Gastrocnemius medialis (tissue), 4 donors: Measurements from ENCODE around the gene KRTAP4-1. TPM values are rescaled to one million over a fixed set of nuclear protein-coding genes. Genes with fewer than 3 reads are reported as not detected.
"Not testable (repeated sequence)": the region's sequence is repeated elsewhere in the genome, so short reads cannot be mapped to it uniquely, and the experiment has no call there.

ENCODE experiments used
- ATAC-seq, 2 donors: fragments of 150-250 bp; one replicate each; pipeline ENCODE4 v1.9.1; 2016
- DNase-seq, 2 donors: peaks; one replicate each; pipeline ENCODE4 v3.0.0-alpha.2; 2019
- H3K27ac ChIP-seq, 4 donors: fragments of 200-600 bp; sonication (generic); 1 replicate in 1 of 4; 2 replicates in 3 of 4; pipeline ENCODE4 v1.5.1; 2016 to 2018; ENCODE audit warnings: mild to moderate bottlenecking in 2 of 4, moderate library complexity in 1 of 4
- H3K27me3 ChIP-seq, 3 donors: fragments of 200-600 bp; sonication (generic) in 2 of 3; 1 replicate in 1 of 3; 2 replicates in 2 of 3; pipeline versions ENCODE4 v1.5.1 to v1.6.0; 2016 to 2019; ENCODE audit warnings: mild to moderate bottlenecking in 1 of 3, moderate library complexity in 1 of 3
- H3K36me3 ChIP-seq, 2 donors: fragments of 200-600 bp; sonication (generic) in 1 of 2; one replicate each; pipeline ENCODE4 v1.5.1; 2017 to 2018
- H3K4me1 ChIP-seq, 2 donors: fragments of 200-600 bp; sonication (generic) in 1 of 2; one replicate each; pipeline ENCODE4 v1.5.1; 2016 to 2017; ENCODE audit warnings: mild to moderate bottlenecking in 2 of 2
- H3K4me3 ChIP-seq, 4 donors: fragments of 200-600 bp; sonication (generic) in 3 of 4; 1 replicate in 1 of 4; 2 replicates in 3 of 4; pipeline ENCODE4 v1.5.1; 2016 to 2019; ENCODE audit warnings: mild to moderate bottlenecking in 2 of 4
- H3K9me3 ChIP-seq, 3 donors: fragments of 200-600 bp; sonication (generic) in 2 of 3; 1 replicate in 1 of 3; 2 replicates in 2 of 3; pipeline ENCODE4 v1.5.1; 2016 to 2019
- CTCF ChIP-seq, 5 experiments: fragments of 450-650 bp in 3 of 5; fragments of 200-600 bp in 2 of 5; sonication (generic) in 2 of 5; IDR thresholded peaks in 4 of 5; conservative IDR thresholded peaks in 1 of 5; 1 replicate in 4 of 5; 2 replicates in 1 of 5; pipeline ENCODE4 v1.5.1; 2016 to 2019; ENCODE audit warnings: antibody characterized with exemption in 5 of 5, mild to moderate bottlenecking in 3 of 5, moderate library complexity in 3 of 5
- POLR2A ChIP-seq, 2 donors: fragments of 450-650 bp; IDR thresholded peaks; one replicate each; pipeline ENCODE4 v1.6.1; 2017; ENCODE audit warnings: antibody characterized with exemption in 2 of 2, mild to moderate bottlenecking in 2 of 2, moderate library complexity in 2 of 2
- in situ Hi-C, 4 donors: fragments of 200-750 bp; cut with MboI; loops; one replicate each; pipeline versions ENCODE4 v1.15.0 to v1.8.0; 2017; ENCODE audit warnings: low sequenced_read_pairs in 4 of 4
- intact Hi-C: fragments of 100-400 bp; cut with DNase I; formaldehyde crosslinking; loops from one replicate; pipeline ENCODE4 v1.15.1; 2023; ENCODE audit warnings: low total_unique reads
- total RNA-seq, 4 donors: library from RNA; depleted of rRNA; stranded (reverse); fragments of >200 nt; gene quantifications; one replicate each; pipeline versions ENCODE4 v1.1.0 to v1.2.3, GENCODE V29; 2016

KRTAP4-1 gene
- total RNA-seq, 4 donors from 2014 or later: not detected

DNA sequence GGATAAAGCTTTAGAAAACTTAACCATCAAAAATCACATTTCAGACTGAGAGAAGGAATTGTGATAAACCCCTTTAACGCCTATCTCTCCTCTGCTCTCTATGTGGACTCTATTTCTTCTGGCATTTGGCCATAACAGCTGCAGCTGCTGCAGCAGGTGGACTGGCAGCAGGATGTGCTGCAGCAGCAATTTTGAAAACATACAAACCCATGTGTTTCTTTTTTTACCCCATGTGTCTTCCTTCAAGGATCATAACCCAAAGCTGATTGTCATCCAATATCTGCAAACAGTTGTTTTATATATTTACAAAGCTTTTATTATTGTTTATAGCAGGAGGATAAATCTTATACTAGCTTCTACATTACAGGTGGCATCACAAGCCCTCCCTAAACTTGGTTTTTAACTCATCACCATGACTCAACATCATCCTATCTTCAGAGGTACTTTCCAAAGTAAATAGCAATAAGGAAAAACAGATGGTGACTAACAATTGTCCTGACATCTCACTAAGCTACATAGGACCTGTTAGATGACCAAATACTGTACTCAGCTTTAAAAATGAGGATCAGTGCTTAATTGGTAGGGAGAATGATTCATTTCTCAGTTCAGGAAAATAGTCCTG, 27.2 kb upstream of the KRTAP4-1 start:
- TF ChIP-seq POLR2A (IDR thresholded peaks at IDR 0.05) (no peak), CTCF (IDR thresholded peaks at IDR 0.05 in 4 of 5, conservative IDR thresholded peaks at IDR 0.05 in 1 of 5) (no peak)
- Histone ChIP-seq H3K36me3 (no peaks in the 10 kb centered on the region), H3K4me3 (no peak overlapping the region), H3K27me3 (peaks cover 0 to 5% (median 4%) of the 10 kb centered on the region in 3 donors), H3K27ac (no peak overlapping the region), H3K4me1 (no peaks in the 10 kb centered on the region), H3K9me3 (no peaks in the 10 kb centered on the region)
- ATAC-seq (no peak), DNase-seq (no peak)
- in situ Hi-C loops: no loop called here
- intact Hi-C loops: no loop called here

DNA sequence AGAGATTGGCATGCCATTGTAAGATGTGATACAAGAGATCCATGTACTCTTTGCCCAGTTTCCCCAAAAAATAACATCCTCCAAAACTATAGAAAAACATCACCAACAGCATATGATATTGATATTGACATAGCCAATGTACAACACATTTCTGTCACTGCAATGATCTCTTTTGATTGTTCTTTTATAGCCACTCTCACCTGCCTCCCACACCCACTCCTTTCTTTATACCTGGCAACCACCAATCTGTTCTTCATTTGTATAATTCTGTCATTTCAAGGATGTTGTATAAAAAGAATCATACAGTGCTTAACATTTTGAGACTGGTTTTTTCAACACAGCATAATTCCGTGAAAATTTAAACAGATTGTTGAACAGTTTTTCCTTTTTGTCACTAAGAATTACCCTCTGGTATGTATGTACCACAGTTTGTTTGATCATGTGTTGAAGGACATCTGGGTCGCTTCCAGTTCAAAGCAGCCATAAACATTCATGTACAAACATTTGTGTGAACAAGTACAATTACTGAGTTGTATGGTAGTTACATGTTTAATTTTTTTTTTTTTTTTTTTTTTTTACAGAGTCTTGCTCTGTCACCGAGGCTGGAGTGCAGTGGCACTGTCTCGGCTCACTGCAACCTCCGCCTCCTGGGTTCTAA, 14.8 kb upstream of the KRTAP4-1 start:
- H3K27ac ChIP-seq: no peak overlapping the region
- no peak overlapping the region for H3K4me3 ChIP-seq
- H3K36me3 ChIP-seq: no peaks in the 10 kb centered on the region
- H3K27me3 ChIP-seq: no peaks in the 10 kb centered on the region
- H3K4me1 ChIP-seq: no peaks in the 10 kb centered on the region
- in situ Hi-C loops: loop anchor here in 1 of 4 donors (25.0 kb wide), 1 partner anchor 112 kb away; the partner anchor contains the start of genes KRTAP4-7 and KRTAP4-8
- DNase-seq (no peak), ATAC-seq (no peak)
- no peaks in the 10 kb centered on the region for H3K9me3 ChIP-seq
- TF ChIP-seq CTCF (IDR thresholded peaks at IDR 0.05 in 4 of 5, conservative IDR thresholded peaks at IDR 0.05 in 1 of 5) (no peak), POLR2A (IDR thresholded peaks at IDR 0.05) (no peak)
- intact Hi-C loops: no loop called here

GRCh38 chr17:41196068-41196467, 11.4 kb upstream of the KRTAP4-1 start:
- intact Hi-C loops: no loop called here

DNA sequence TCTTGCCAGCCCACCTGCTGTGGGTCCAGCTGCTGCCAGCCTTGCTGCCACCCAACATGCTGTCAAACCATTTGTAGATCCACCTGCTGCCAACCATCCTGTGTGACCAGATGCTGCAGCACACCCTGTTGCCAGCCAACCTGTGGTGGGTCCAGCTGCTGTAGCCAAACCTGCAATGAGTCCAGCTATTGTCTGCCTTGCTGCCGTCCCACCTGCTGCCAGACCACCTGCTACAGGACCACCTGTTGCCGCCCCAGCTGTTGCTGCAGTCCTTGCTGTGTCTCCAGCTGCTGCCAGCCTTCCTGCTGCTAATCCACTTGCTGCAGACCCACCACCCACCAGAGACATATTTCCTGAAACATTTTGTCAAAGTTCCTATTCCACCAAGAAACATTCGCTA, 5.6 kb upstream of the KRTAP4-1 start:
- peaks cover 0 to 4% (median 0%) of the 10 kb centered on the region in 3 donors for H3K27me3 ChIP-seq

More at GRCh38 chr17:41196068-41196467, 11.4 kb upstream of the KRTAP4-1 start:
- in situ Hi-C loops: loop anchor here in 1 of 4 donors (25.0 kb wide), 1 partner anchor 109 kb away; the partner anchor contains the start of genes KRTAP4-7 and KRTAP4-8
- TF ChIP-seq CTCF (IDR thresholded peaks at IDR 0.05 in 4 of 5, conservative IDR thresholded peaks at IDR 0.05 in 1 of 5): no peak
- no peak for TF ChIP-seq POLR2A (IDR thresholded peaks at IDR 0.05)
- H3K36me3 ChIP-seq: no peaks in the 10 kb centered on the region
- no peaks in the 10 kb centered on the region for H3K27me3 ChIP-seq
- no peaks in the 10 kb centered on the region for H3K4me1 ChIP-seq
- H3K27ac ChIP-seq: no peak overlapping the region
- ATAC-seq (no peak), DNase-seq (no peak)
- H3K9me3 ChIP-seq: no peaks in the 10 kb centered on the region
- H3K4me3 ChIP-seq: no peak overlapping the region

DNA sequence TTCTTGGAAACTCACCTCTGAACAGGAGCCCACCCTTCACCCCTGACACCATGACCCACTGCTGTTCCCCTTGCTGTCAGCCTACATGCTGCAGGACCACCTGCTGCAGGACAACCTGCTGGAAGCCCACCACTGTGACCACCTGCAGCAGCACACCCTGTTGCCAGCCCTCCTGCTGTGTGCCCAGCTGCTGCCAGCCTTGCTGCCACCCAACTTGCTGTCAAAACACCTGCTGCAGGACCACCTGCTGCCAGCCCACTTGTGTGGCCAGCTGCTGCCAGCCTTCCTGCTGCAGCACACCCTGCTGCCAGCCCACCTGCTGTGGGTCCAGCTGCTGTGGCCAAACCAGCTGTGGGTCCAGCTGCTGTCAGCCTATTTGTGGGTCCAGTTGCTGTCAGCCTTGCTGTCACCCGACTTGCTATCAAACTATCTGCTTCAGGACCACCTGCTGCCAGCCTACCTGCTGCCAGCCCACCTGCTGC, 5.2 kb upstream of the KRTAP4-1 start, which contains the start of gene KRTAP9-1:
TSS of gene KRTAP9-1 (plus strand) at position 51 of the 482 bp plus-strand sequence. CDS start at position 51, 0 bp downstream.
- H3K27me3 ChIP-seq, H3K4me3 ChIP-seq, ATAC-seq, DNase-seq, H3K4me1 ChIP-seq, H3K27ac ChIP-seq, H3K36me3 ChIP-seq, intact Hi-C loops, H3K9me3 ChIP-seq: not testable (repeated sequence)
- in situ Hi-C loops: loop anchor here in 1 of 4 donors (25.0 kb wide), 1 partner anchor 103 kb away; the partner anchor contains the start of genes KRTAP4-7 and KRTAP4-8

More for the DNA sequence above, 5.6 kb upstream of the KRTAP4-1 start:
- H3K9me3 ChIP-seq: no peaks in the 10 kb centered on the region
- H3K27ac ChIP-seq: no peak overlapping the region
- in situ Hi-C loops: loop anchor here in 1 of 4 donors (25.0 kb wide), 1 partner anchor 103 kb away; the partner anchor contains the start of genes KRTAP4-7 and KRTAP4-8
- H3K4me3 ChIP-seq: no peak overlapping the region
- intact Hi-C loops: no loop called here
- no peaks in the 10 kb centered on the region for H3K4me1 ChIP-seq
- no peak for ATAC-seq
- DNase-seq: no peak
- H3K36me3 ChIP-seq: no peaks in the 10 kb centered on the region
- no peak for TF ChIP-seq POLR2A (IDR thresholded peaks at IDR 0.05)
- no peak for TF ChIP-seq CTCF (IDR thresholded peaks at IDR 0.05 in 4 of 5, conservative IDR thresholded peaks at IDR 0.05 in 1 of 5)
